Transverse colon (tissue), 4 donors: ENCODE data around the gene ZSCAN5A. TPM values are rescaled to one million over a fixed set of nuclear protein-coding genes. Genes with fewer than 3 reads are reported as not detected.
A peak's percentile ranks its signal among the peaks of the same experiment; 100 is the strongest.
"Not testable (repeated sequence)": the region's sequence is repeated elsewhere in the genome, so short reads cannot be mapped to it uniquely, and the experiment has no call there.

Source experiments
- DNase-seq: peaks from one replicate; pipeline ENCODE4 v3.0.0-alpha.2; 2019
- H3K27ac ChIP-seq, 4 donors: fragments of 200-600 bp; sonication (generic); 2 replicates each; pipeline ENCODE4 v1.5.1; 2016 to 2018; ENCODE audit warnings: inconsistent platforms in 4 of 4
- H3K27me3 ChIP-seq: fragments of 200-600 bp; sonication (generic); 2 replicates; pipeline ENCODE4 v1.5.1; 2017; ENCODE audit warnings: inconsistent platforms
- H3K36me3 ChIP-seq, 4 donors: fragments of 200-600 bp; sonication (generic); 2 replicates each; pipeline ENCODE4 v1.5.1; 2017 to 2019; ENCODE audit warnings: inconsistent platforms in 4 of 4
- H3K4me1 ChIP-seq, 4 donors: fragments of 200-600 bp; sonication (generic); 2 replicates each; pipeline ENCODE4 v1.5.1; 2017 to 2020; ENCODE audit warnings: inconsistent platforms in 4 of 4
- H3K4me3 ChIP-seq, 4 donors: fragments of 200-600 bp; sonication (generic); 1 replicate in 1 of 4; 2 replicates in 3 of 4; pipeline versions ENCODE4 v1.5.1 to v1.6.1; 2017 to 2019; ENCODE audit warnings: inconsistent platforms in 4 of 4
- H3K9me3 ChIP-seq, 2 donors: fragments of 200-600 bp; sonication (generic); 2 replicates each; pipeline ENCODE4 v1.5.1; 2017 to 2019; ENCODE audit warnings: inconsistent platforms in 2 of 2
- EP300 ChIP-seq: sonication (generic); formaldehyde crosslinking; IDR thresholded peaks from one replicate; pipeline ENCODE4 v1.6.1; 2017; ENCODE audit warnings: antibody characterized with exemption, low read depth
- POLR2A ChIP-seq: fragments of 450-650 bp; IDR thresholded peaks from one replicate; pipeline ENCODE4 v1.6.1; 2016; ENCODE audit warnings: antibody characterized with exemption, mild to moderate bottlenecking, moderate library complexity
- POLR2AphosphoS5 ChIP-seq, 3 donors: sonication (generic); formaldehyde crosslinking; IDR thresholded peaks; one replicate each; pipeline ENCODE4 v1.6.1; 2016; ENCODE audit warnings: antibody characterized with exemption in 3 of 3
- WGBS, 2 donors: methylation state at CpG; one replicate each; pipeline ENCODE4 v1.1.5; 2018; ENCODE audit warnings: low coverage in 1 of 2; 5-methylcytosine and 5-hydroxymethylcytosine counted together
- in situ Hi-C, 4 donors: fragments of 200-750 bp; cut with MboI; loops; one replicate each; pipeline versions ENCODE4 v1.15.0 to v1.15.1; 2017; ENCODE audit warnings: low sequenced_read_pairs in 3 of 4, low pct_ligation_motif_present in 1 of 4, low pct_unique_long_range_greater_than_20kb in 1 of 4
- intact Hi-C: fragments of 100-400 bp; cut with DNase I; formaldehyde crosslinking; loops from one replicate; pipeline ENCODE4 v1.15.1; 2023; ENCODE audit warnings: low total_unique reads
- total RNA-seq, 4 donors: library from RNA; depleted of rRNA; stranded (reverse); fragments of >200 nt; gene quantifications; one replicate each; pipeline ENCODE4 v1.1.0, GENCODE V29; 2016
- TF ChIP-seq, protein P1 (sequence below), 5 experiments: fragments of 200-600 bp in 3 of 5; fragments of 450-650 bp in 2 of 5; sonication (generic) in 3 of 5; IDR thresholded peaks; 1 replicate in 2 of 5; 2 replicates in 3 of 5; pipeline ENCODE4 v1.5.1; 2016 to 2017; ENCODE audit warnings: antibody characterized with exemption in 5 of 5, inconsistent platforms in 3 of 5, mild to moderate bottlenecking in 2 of 5, moderate library complexity in 1 of 5

The ZSCAN5A gene
- total RNA-seq, 4 donors from 2014 or later = 8.2 to 15.2 (median 12.6) TPM

DNA sequence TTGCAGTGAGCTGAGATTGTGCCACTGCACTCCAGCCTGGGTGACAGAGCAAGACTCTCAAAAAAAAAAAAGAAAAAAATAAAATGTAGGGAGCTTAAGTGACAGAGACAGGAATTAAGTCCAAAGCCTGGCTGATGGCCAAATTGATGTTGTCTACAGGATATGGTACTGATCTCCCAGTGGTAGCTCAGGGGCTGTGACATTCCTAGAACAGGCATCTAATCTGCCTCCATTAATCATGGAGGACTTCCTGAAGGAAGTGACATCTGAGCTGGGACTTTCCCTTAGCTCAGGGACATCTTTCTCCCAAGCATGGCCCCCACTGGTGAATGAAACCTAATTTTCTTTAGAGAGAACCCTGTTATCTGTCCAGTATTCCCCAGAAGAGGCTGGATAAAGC lies 53.5 kb downstream of the ZSCAN5A start:
- in situ Hi-C loops (no loop called here), intact Hi-C loops (no loop called here)
- H3K4me3 ChIP-seq = no peak overlapping the region
- no peaks in the 10 kb centered on the region for H3K9me3 ChIP-seq
- no peak overlapping the region for H3K27ac ChIP-seq
- H3K4me1 ChIP-seq = no peaks in the 10 kb centered on the region
- no peak for DNase-seq
- TF ChIP-seq EP300 = no peak
- TF ChIP-seq POLR2AphosphoS5 (IDR thresholded peaks at IDR 0.05) = no peak
- TF ChIP-seq POLR2A = no peak
- TF ChIP-seq, protein P1, sequence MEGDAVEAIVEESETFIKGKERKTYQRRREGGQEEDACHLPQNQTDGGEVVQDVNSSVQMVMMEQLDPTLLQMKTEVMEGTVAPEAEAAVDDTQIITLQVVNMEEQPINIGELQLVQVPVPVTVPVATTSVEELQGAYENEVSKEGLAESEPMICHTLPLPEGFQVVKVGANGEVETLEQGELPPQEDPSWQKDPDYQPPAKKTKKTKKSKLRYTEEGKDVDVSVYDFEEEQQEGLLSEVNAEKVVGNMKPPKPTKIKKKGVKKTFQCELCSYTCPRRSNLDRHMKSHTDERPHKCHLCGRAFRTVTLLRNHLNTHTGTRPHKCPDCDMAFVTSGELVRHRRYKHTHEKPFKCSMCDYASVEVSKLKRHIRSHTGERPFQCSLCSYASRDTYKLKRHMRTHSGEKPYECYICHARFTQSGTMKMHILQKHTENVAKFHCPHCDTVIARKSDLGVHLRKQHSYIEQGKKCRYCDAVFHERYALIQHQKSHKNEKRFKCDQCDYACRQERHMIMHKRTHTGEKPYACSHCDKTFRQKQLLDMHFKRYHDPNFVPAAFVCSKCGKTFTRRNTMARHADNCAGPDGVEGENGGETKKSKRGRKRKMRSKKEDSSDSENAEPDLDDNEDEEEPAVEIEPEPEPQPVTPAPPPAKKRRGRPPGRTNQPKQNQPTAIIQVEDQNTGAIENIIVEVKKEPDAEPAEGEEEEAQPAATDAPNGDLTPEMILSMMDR (IDR thresholded peaks at IDR 0.05) = no peak
- H3K27me3 ChIP-seq = no peaks in the 10 kb centered on the region
- H3K36me3 ChIP-seq = no peaks in the 10 kb centered on the region

GRCh38 chr19:56258272-56258671 lies 56.4 kb downstream of the ZSCAN5A start:
- Histone ChIP-seq H3K27ac (no peak overlapping the region), H3K27me3 (no peaks in the 10 kb centered on the region), H3K36me3 (no peaks in the 10 kb centered on the region), H3K4me3 (no peak overlapping the region), H3K4me1 (no peaks in the 10 kb centered on the region), H3K9me3 (no peaks in the 10 kb centered on the region)
- TF ChIP-seq POLR2AphosphoS5 (IDR thresholded peaks at IDR 0.05) (no peak), POLR2A (no peak), EP300 (no peak)
- TF ChIP-seq, protein P1 (IDR thresholded peaks at IDR 0.05) = no peak
- intact Hi-C loops (loop anchor here (10.0 kb wide), 1 partner anchor 97 kb away; no protein-coding TSS in a partner anchor), in situ Hi-C loops (loop anchor here in 1 of 4 donors (10.0 kb wide), 1 partner anchor 87 kb away; no protein-coding TSS in a partner anchor)
- no peak for DNase-seq
- 94% methylated on average over 12 of the region's 12 CpGs; no CpG with 5 or more reads in 1 of the 2 donors for WGBS, 2 donors

GRCh38 chr19:56253737-56254136 lies 60.9 kb downstream of the ZSCAN5A start:
- H3K27ac ChIP-seq = no peak overlapping the region
- no peak overlapping the region for H3K4me3 ChIP-seq
- H3K36me3 ChIP-seq = no peaks in the 10 kb centered on the region
- intact Hi-C loops = loop anchor here (10.0 kb wide), 1 partner anchor 101 kb away; no protein-coding TSS in a partner anchor
- in situ Hi-C loops = loop anchor here in 1 of 4 donors (10.0 kb wide), 1 partner anchor 91 kb away; no protein-coding TSS in a partner anchor
- no peaks in the 10 kb centered on the region for H3K9me3 ChIP-seq
- no peaks in the 10 kb centered on the region for H3K4me1 ChIP-seq
- no peaks in the 10 kb centered on the region for H3K27me3 ChIP-seq
- 44 to 49% methylated on average over 5 of the region's 5 CpGs for WGBS, 2 donors
- TF ChIP-seq, protein P1 (IDR thresholded peaks at IDR 0.05) = peak; percentile 17 to 34 (median 26)
- no peak for TF ChIP-seq POLR2A
- no peak for DNase-seq

- Histone ChIP-seq H3K4me3 (no peak overlapping the region), H3K36me3 (no peaks in the 10 kb centered on the region), H3K27me3 (no peaks in the 10 kb centered on the region), H3K27ac (no peak overlapping the region), H3K4me1 (no peaks in the 10 kb centered on the region), H3K9me3 (no peaks in the 10 kb centered on the region)
- DNase-seq = peak; percentile 83
- in situ Hi-C loops = loop anchor here in 1 of 4 donors (10.0 kb wide), 1 partner anchor 92 kb away; no protein-coding TSS in a partner anchor
- intact Hi-C loops = loop anchor here (10.0 kb wide), 1 partner anchor 102 kb away; no protein-coding TSS in a partner anchor
- 12 to 49% methylated on average over 9 to 10 of the region's 10 CpGs for WGBS, 2 donors
- TF ChIP-seq POLR2AphosphoS5 (IDR thresholded peaks at IDR 0.05) (no peak), POLR2A (no peak), EP300 (no peak)
- TF ChIP-seq, protein P1 (IDR thresholded peaks at IDR 0.05) = peak; percentile 70 to 84 (median 81)
Measured at GRCh38 chr19:56252699-56253422, 61.8 kb downstream of the ZSCAN5A start.

DNA sequence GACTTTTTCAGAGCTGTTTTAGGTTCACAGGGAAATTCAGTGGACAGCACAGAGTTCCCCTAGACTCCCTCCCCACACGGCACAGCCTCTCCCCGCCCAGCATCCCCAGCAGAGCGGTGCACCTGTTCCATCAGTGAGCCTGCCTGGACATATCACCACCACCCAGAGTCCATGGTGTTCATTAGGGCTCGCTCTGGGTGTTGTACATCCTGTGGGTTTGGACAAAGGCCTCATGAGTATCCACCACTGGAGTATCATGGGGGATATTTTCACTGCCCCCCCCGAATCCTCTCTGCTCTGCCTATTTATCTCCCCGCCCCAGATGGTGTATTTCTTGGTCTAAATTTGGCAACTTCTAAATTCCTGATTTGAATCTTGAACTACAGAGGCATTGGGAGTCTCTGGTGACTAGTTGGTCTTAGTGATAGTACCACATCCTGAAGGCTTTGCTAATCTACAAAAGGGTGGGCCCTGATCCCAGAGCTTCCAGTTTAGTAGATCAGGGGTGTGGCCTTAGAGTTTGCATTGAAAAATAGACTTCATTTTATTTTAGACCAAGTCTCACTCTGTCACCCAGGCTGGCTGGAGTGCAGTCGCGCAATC lies 65.8 kb downstream of the ZSCAN5A start:
- DNase-seq, H3K4me3 ChIP-seq, in situ Hi-C loops, intact Hi-C loops, H3K36me3 ChIP-seq, H3K27ac ChIP-seq, H3K4me1 ChIP-seq, H3K9me3 ChIP-seq, H3K27me3 ChIP-seq: not testable (repeated sequence)
- 96% methylated on average over 8 of the region's 8 CpGs; no CpG with 5 or more reads in 1 of the 2 donors for WGBS, 2 donors

DNA sequence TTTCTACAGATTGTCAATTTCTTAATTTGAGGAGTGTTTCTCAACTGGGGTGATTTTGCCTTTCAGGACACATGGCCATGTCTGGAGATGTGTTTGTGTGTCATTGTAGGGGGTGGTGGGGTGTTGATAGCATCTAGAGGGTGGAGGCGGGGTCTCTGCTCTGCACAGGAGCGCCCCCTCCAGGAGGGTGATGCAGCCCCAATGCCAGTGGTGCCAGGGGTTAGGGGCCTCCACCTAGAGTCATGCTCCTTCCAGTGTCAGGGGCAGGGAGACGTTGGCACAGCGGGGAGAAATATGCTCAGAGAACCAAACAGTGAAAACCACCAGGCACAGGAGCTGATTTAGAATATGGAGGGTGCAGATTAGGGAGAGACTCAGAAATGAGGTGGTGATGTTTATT lies 68.9 kb downstream of the ZSCAN5A start:
- in situ Hi-C loops, H3K9me3 ChIP-seq, H3K27me3 ChIP-seq, H3K27ac ChIP-seq, DNase-seq, H3K36me3 ChIP-seq, intact Hi-C loops, H3K4me3 ChIP-seq, H3K4me1 ChIP-seq: not testable (repeated sequence)
- WGBS, 2 donors = 76 to 80% methylated on average over 1 to 4 of the region's 4 CpGs
